PC-3 (cell line): ENCODE results near the gene SCLY.

Source experiments
- CTCF ChIP-seq: fragments of 300-600 bp; sonication (generic); conservative IDR thresholded peaks from 2 replicates; pipeline ENCODE4 v1.5.1; 2017; ENCODE audit warnings: antibody characterized with exemption, low read depth, mild to moderate bottlenecking, low read length
- EZH2 ChIP-seq: fragments of 300-600 bp; sonication (generic); IDR thresholded peaks from one replicate; pipeline ENCODE4 v1.6.1; 2017; ENCODE audit warnings: antibody characterized with exemption, mild to moderate bottlenecking, low read length; ENCODE audit not compliant: unreplicated experiment
- EZH2phosphoT487 ChIP-seq: fragments of 300-600 bp; sonication (generic); IDR thresholded peaks from 2 replicates; pipeline ENCODE4 v1.6.1; 2018; ENCODE audit warnings: mild to moderate bottlenecking, antibody characterized with exemption, low read length, borderline replicate concordance

DNA sequence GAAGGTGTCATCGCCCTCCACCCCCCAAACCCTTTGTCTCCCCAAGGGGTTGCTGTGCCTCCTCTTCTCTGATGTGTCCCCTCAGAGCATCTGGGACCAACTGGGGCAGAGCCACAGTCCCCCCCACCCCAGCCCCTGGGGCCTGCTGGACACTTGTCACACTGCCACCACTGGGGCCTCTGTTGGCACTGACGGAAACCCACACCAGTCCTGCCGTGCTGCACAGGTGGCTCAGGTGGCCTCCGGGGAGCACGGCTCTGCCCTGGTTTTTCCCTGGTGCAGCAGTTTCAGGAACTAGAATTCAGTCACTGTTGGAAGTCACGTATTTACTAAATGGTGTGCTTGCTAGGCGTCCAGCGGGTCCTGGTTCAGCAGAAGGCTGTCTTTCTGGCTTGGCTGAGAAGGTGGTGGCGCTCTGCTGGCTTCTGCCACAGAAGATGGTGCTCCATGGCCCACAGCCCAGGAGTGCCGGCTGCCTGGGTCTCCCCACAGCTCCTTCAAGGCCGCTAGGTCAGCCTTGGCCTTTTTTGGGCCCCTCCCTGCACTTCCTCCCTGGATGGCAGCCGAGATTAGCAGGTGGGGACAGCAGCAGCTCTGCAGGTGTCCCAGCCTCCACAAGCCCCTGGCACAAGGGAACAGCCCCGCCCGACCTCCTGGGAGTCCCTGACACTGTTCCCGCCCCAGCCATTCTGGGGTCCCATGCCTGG lies 59.1 kb downstream of the SCLY start:
- no peak for TF ChIP-seq EZH2phosphoT487
- TF ChIP-seq EZH2 = no peak
- TF ChIP-seq CTCF = no peak
